CD14-positive monocyte (primary cell): ENCODE results near the gene DRAXIN. TPM values are rescaled to one million over a fixed set of nuclear protein-coding genes. Genes with fewer than 3 reads are reported as not detected.

Experiments
- DNase-seq, 3 donors: peaks; one replicate each; pipeline ENCODE4 v3.0.0-alpha.2; 2011 to 2022
- H2AFZ ChIP-seq: 2 replicates; pipeline ENCODE4 v1.6.0; 2012; ENCODE audit warnings: mild to moderate bottlenecking, low read depth, low read length, inconsistent platforms; ENCODE audit not compliant: insufficient read depth, poor library complexity, severe bottlenecking
- H3K27ac ChIP-seq, 2 donors: 1 replicate in 1 of 2; 2 replicates in 1 of 2; pipeline ENCODE4 v1.5.1; 2012 to 2013; ENCODE audit warnings: low read length in 2 of 2, control low read depth in 1 of 2, inconsistent platforms in 1 of 2, low read depth in 1 of 2, mild to moderate bottlenecking in 1 of 2
- H3K27me3 ChIP-seq, 2 donors: one replicate each; pipeline versions ENCODE4 v1.6.0 to v1.6.1; 2011 to 2013; ENCODE audit warnings: low read length in 2 of 2; ENCODE audit not compliant: control insufficient read depth in 2 of 2, insufficient read depth in 2 of 2
- H3K36me3 ChIP-seq, 2 donors: replicated peaks in 1 of 2; 1 replicate in 1 of 2; 2 replicates in 1 of 2; pipeline versions ENCODE4 v1.5.1 to v1.6.1; 2012 to 2013; ENCODE audit warnings: low read length in 2 of 2, control low read depth in 1 of 2, inconsistent platforms in 1 of 2, mild to moderate bottlenecking in 1 of 2; ENCODE audit not compliant: insufficient read depth in 2 of 2, control insufficient read depth in 1 of 2
- H3K4me1 ChIP-seq, 2 donors: 1 replicate in 1 of 2; 2 replicates in 1 of 2; pipeline versions ENCODE4 v1.5.1 to v1.6.1; 2012 to 2013; ENCODE audit warnings: low read length in 2 of 2, control low read depth in 1 of 2, inconsistent platforms in 1 of 2, mild to moderate bottlenecking in 1 of 2, moderate library complexity in 1 of 2; ENCODE audit not compliant: insufficient read depth in 2 of 2, control insufficient read depth in 1 of 2
- H3K4me2 ChIP-seq: replicated peaks from 2 replicates; pipeline ENCODE3; 2012; ENCODE audit warnings: low read length, moderate library complexity, mild to moderate bottlenecking; ENCODE audit not compliant: poor library complexity, severe bottlenecking; ENCODE audit errors: extremely low read depth
- H3K4me3 ChIP-seq, 3 experiments: fragments of 200-600 bp in 1 of 3; sonication (generic) in 1 of 3; replicated peaks in 1 of 3; 1 replicate in 2 of 3; 2 replicates in 1 of 3; pipeline ENCODE4 v1.5.1; 2011 to 2013; ENCODE audit warnings: low read length in 3 of 3, mild to moderate bottlenecking in 3 of 3, control low read depth in 2 of 3, low read depth in 2 of 3, inconsistent platforms in 1 of 3, moderate library complexity in 1 of 3
- H3K79me2 ChIP-seq: 2 replicates; pipeline ENCODE4 v1.6.0; 2012; ENCODE audit warnings: mild to moderate bottlenecking, control low read depth, inconsistent platforms, low read length, moderate library complexity; ENCODE audit not compliant: insufficient read depth
- H3K9ac ChIP-seq: 2 replicates; pipeline ENCODE4 v1.6.0; 2017; ENCODE audit warnings: low read length, mild to moderate bottlenecking; ENCODE audit not compliant: insufficient read depth, poor library complexity, severe bottlenecking
- H3K9me3 ChIP-seq, 2 donors: replicated peaks in 1 of 2; 1 replicate in 1 of 2; 2 replicates in 1 of 2; pipeline versions ENCODE4 v1.5.1 to v1.6.1; 2012 to 2013; ENCODE audit warnings: low read length in 2 of 2, control low read depth in 1 of 2; ENCODE audit not compliant: control insufficient read depth in 1 of 2, insufficient read depth in 1 of 2
- H4K20me1 ChIP-seq: 2 replicates; pipeline ENCODE4 v1.6.0; 2012; ENCODE audit warnings: mild to moderate bottlenecking, low read length, control low read depth, moderate library complexity; ENCODE audit not compliant: insufficient read depth
- H3K27ac Mint-ChIP-seq, 7 donors: one replicate each; pipeline ENCODE4 v1.8.0; 2020; ENCODE audit warnings: mild to moderate bottlenecking in 7 of 7, mixed read lengths in 7 of 7, moderate library complexity in 6 of 7, inconsistent platforms in 2 of 7
- H3K27me3 Mint-ChIP-seq, 3 donors: one replicate each; pipeline ENCODE4 v1.8.0; 2021 to 2022; ENCODE audit warnings: low read depth in 3 of 3, mild to moderate bottlenecking in 3 of 3, mixed read lengths in 3 of 3, moderate library complexity in 3 of 3, inconsistent platforms in 1 of 3
- H3K36me3 Mint-ChIP-seq, 2 donors: one replicate each; pipeline ENCODE4 v1.8.0; 2020; ENCODE audit warnings: mixed read lengths in 2 of 2, inconsistent platforms in 1 of 2, mild to moderate bottlenecking in 1 of 2
- H3K4me1 Mint-ChIP-seq: one replicate; pipeline ENCODE4 v1.8.0; 2020; ENCODE audit warnings: mild to moderate bottlenecking, mixed read lengths
- H3K4me3 Mint-ChIP-seq, 2 donors: one replicate each; pipeline ENCODE4 v1.8.0; 2020; ENCODE audit warnings: mild to moderate bottlenecking in 2 of 2, mixed read lengths in 2 of 2, moderate library complexity in 1 of 2
- H3K9me3 Mint-ChIP-seq, 7 donors: one replicate each; pipeline ENCODE4 v1.8.0; 2020 to 2022; ENCODE audit warnings: mixed read lengths in 7 of 7, mild to moderate bottlenecking in 6 of 7, moderate library complexity in 6 of 7, inconsistent platforms in 2 of 7
- WGBS: methylation state at CpG from one replicate; pipeline ENCODE4 v1.1.5; 2013; ENCODE audit warnings: missing lambda C conversion rate; ENCODE audit not compliant: insufficient coverage; 5-methylcytosine and 5-hydroxymethylcytosine counted together
- intact Hi-C, 2 donors: fragments of 100-400 bp; cut with micrococcal nuclease; formaldehyde crosslinking; loops; one replicate each; pipeline versions ENCODE4 v1.15.0 to v1.15.1; 2023
- polyA plus RNA-seq, 3 donors: library from polyadenylated mRNA; depleted of rRNA in 1 of 3; unstranded in 2 of 3; stranded (reverse) in 1 of 3; fragments of 300-500 nt in 2 of 3; fragments of >200 nt in 1 of 3; fragmentation: Illumina TruSeq in 2 of 3; gene quantifications; 1 replicate in 2 of 3; 2 replicates in 1 of 3; pipeline ENCODE4 v1.2.3, GENCODE V29; 2012 to 2021
- TF ChIP-seq, protein P1 (sequence below): fragments of 200-600 bp; IDR thresholded peaks from one replicate; pipeline ENCODE4 v1.8.0; 2022; ENCODE audit warnings: antibody characterized with exemption, mild to moderate bottlenecking

Gene DRAXIN
- polyA plus RNA-seq, 3 donors, result 0.14 to 0.27 (median 0.18) TPM

DNA sequence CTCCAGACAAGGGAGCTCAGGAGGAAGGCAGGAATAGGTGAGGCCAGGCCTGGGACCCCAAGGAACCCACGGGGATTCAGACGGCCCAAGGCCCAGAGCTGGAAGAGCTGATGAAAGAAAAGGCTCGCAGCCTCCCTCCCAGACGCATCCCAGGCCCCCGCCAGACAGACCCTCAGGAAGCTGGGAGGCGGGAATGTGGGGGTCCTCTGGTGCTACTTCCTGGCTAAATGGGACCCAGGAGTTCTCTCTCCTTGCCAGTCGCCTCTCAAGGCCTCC is 37.7 kb upstream of the DRAXIN start:
- TF ChIP-seq, protein P1, sequence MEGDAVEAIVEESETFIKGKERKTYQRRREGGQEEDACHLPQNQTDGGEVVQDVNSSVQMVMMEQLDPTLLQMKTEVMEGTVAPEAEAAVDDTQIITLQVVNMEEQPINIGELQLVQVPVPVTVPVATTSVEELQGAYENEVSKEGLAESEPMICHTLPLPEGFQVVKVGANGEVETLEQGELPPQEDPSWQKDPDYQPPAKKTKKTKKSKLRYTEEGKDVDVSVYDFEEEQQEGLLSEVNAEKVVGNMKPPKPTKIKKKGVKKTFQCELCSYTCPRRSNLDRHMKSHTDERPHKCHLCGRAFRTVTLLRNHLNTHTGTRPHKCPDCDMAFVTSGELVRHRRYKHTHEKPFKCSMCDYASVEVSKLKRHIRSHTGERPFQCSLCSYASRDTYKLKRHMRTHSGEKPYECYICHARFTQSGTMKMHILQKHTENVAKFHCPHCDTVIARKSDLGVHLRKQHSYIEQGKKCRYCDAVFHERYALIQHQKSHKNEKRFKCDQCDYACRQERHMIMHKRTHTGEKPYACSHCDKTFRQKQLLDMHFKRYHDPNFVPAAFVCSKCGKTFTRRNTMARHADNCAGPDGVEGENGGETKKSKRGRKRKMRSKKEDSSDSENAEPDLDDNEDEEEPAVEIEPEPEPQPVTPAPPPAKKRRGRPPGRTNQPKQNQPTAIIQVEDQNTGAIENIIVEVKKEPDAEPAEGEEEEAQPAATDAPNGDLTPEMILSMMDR, result no peak
- Mint-ChIP-seq H3K27me3 (peaks cover 46 to 69% (median 56%) of the 10 kb centered on the region in 3 donors), H3K36me3 (peaks cover 8 to 18% of the 10 kb centered on the region in 2 donors), H3K4me1 (peaks cover 20% of the 10 kb centered on the region), H3K27ac (no peak overlapping the region), H3K4me3 (peak overlapping the region; percentile 59 to 65), H3K9me3 (peaks cover 0 to 4% (median 0%) of the 10 kb centered on the region in 7 donors)
- Histone ChIP-seq H3K36me3 (no peaks in the 10 kb centered on the region), H3K4me1 (peaks cover 9 to 34% of the 10 kb centered on the region in 2 donors), H3K4me2 (peak overlapping the region; percentile 90), H2AFZ (no peak overlapping the region), H3K79me2 (no peaks in the 10 kb centered on the region), H3K4me3 (peak overlapping the region in 1 of 3 experiments; percentile 73), H3K9ac (no peak overlapping the region), H3K27ac (no peak overlapping the region), H3K9me3 (no peaks in the 10 kb centered on the region), H3K27me3 (peaks cover 5 to 52% of the 10 kb centered on the region in 2 donors), H4K20me1 (no peaks in the 10 kb centered on the region)
- DNase-seq, result no peak
- intact Hi-C loops, result loop anchor here in 1 of 2 donors (5.0 kb wide), 2 partner anchors 64 to 94 kb away; no protein-coding TSS in a partner anchor
- 73% methylated on average over 7 of the region's 7 CpGs for WGBS

DNA sequence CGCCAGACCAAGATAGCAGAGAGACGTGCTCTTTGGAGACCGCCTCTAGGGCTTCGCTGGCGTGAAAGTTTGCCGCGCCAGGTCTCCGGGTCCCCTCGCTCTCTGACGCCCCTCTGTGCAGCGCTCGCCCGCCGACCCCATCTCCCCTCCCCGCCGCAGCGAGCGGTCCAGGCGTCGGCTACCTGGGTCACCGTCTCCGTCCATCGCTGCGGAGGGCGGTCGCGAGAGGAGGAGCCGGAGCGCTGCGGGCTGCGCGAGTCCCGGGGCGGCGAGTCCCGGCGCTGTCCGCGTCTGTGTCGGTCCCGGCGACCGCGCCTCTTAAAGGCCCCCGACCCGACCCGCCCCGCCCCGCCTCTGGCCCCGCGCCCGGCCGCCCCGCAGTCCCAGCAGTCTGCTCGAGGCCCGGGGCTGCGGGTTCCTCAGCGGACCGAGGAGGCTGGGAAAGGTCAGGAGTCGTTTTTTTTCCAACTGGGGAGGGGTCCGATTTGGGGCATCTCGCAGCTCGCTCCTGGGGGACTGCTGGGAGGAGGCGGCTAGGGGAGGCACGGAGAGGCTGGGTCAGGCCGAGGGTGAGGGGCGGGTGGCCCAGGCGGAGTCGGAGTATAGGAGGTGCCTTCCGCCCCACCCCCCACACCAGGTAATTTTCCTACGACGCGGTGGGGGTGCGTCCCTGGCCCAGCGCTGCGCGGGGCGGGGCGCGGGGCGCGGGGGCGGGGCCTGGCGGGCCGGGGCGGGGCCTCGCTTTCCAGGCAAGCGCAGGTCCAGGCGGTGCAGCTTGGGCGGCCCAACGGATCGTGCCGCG is 37.2 kb upstream of the DRAXIN start, which contains the start of the genes FBXO2 and FBXO44:
FBXO2 (minus strand) TSS at position 293 of the 802 bp plus-strand sequence; CDS start at position 204, 89 bp downstream.
FBXO44 (plus strand) TSS at position 741 of the 802 bp plus-strand sequence. CDS start 959 bp downstream, outside the sequence.
- DNase-seq, result peak in 1 of 3 donors; percentile 23
- peaks cover 5 to 50% of the 10 kb centered on the region in 2 donors for H3K27me3 ChIP-seq
- peaks cover 9 to 33% of the 10 kb centered on the region in 2 donors for H3K4me1 ChIP-seq
- no peaks in the 10 kb centered on the region for H3K36me3 ChIP-seq
- H3K9me3 Mint-ChIP-seq, result peaks cover 0 to 4% (median 0%) of the 10 kb centered on the region in 7 donors
- no peak within 1 kb of the TSS for H3K27ac ChIP-seq
- peaks cover 18% of the 10 kb centered on the region for H3K4me1 Mint-ChIP-seq
- H3K4me2 ChIP-seq, result peak within 1 kb of the TSS; percentile 90
- H2AFZ ChIP-seq, result peak within 1 kb of the TSS; percentile 61
- peaks cover 42 to 64% (median 52%) of the 10 kb centered on the region in 3 donors for H3K27me3 Mint-ChIP-seq
- TF ChIP-seq, protein P1, result no peak
- H3K27ac Mint-ChIP-seq, result no peak within 1 kb of the TSS
- H3K36me3 Mint-ChIP-seq, result peaks cover 8 to 18% of the 10 kb centered on the region in 2 donors
- H4K20me1 ChIP-seq, result no peaks in the 10 kb centered on the region
- H3K9me3 ChIP-seq, result no peaks in the 10 kb centered on the region
- H3K9ac ChIP-seq, result peak within 1 kb of the TSS; percentile 49
- WGBS, result 12% methylated on average over 69 of the region's 94 CpGs
- H3K4me3 Mint-ChIP-seq, result peak within 1 kb of the TSS; percentile 72 to 80
- H3K4me3 ChIP-seq, result peak within 1 kb of the TSS; percentile 36 to 73 (median 38)
- no peaks in the 10 kb centered on the region for H3K79me2 ChIP-seq
- intact Hi-C loops, result loop anchor here in 1 of 2 donors (5.0 kb wide), 2 partner anchors 63 to 93 kb away; no protein-coding TSS in a partner anchor
